ENCODE data around the gene OPA1. TPM values are rescaled to one million over a fixed set of nuclear protein-coding genes. Genes with fewer than 3 reads are reported as not detected.

The OPA1 gene
- total RNA-seq, 4 donors from 2014 or later = 42.2 to 56.1 (median 47.2) TPM

GRCh38 chr3:193648542-193649076 is 55.6 kb downstream of the OPA1 start:
- DNase-seq (ENCODE audit: extremely low spot score) = no peak
- Histone ChIP-seq H3K27me3 (no peaks in the 10 kb centered on the region), H3K36me3 (peaks cover 28 to 87% (median 45%) of the 10 kb centered on the region in 4 donors), H3K27ac (replicated peaks in 1 of 4) (no peak overlapping the region), H3K4me3 (no peak overlapping the region), H3K4me1 (peaks cover 0 to 12% (median 5%) of the 10 kb centered on the region in 4 donors), H3K9me3 (no peaks in the 10 kb centered on the region)
- WGBS = 86% methylated on average over 2 of the region's 2 CpGs
- TF ChIP-seq POLR2AphosphoS5 (IDR thresholded peaks at IDR 0.05) = no peak
- no peak for TF ChIP-seq EP300 (IDR thresholded peaks at IDR 0.05)
- no peak for TF ChIP-seq CTCF (IDR thresholded peaks at IDR 0.05)
- no peak for TF ChIP-seq POLR2A (IDR thresholded peaks at IDR 0.05; ENCODE audit: low read depth)
- intact Hi-C loops (cut with DNase I) = no loop called here

- 97% methylated on average over 2 of the region's 2 CpGs for WGBS
- intact Hi-C loops (cut with DNase I) = no loop called here
- peaks cover 18 to 88% (median 37%) of the 10 kb centered on the region in 4 donors for H3K36me3 ChIP-seq
Observed at GRCh38 chr3:193650585-193650984, 57.6 kb downstream of the OPA1 start.

GRCh38 chr3:193655831-193656433 is 62.9 kb downstream of the OPA1 start:
- no peak overlapping the region for H3K27ac ChIP-seq (replicated peaks in 1 of 4)
- 74% methylated on average over 4 of the region's 4 CpGs for WGBS

More at GRCh38 chr3:193650585-193650984, 57.6 kb downstream of the OPA1 start:
- Histone ChIP-seq H3K9me3 (no peaks in the 10 kb centered on the region), H3K4me3 (no peak overlapping the region), H3K27ac (replicated peaks in 1 of 4) (no peak overlapping the region), H3K27me3 (no peaks in the 10 kb centered on the region), H3K4me1 (no peaks in the 10 kb centered on the region)
- no peak for TF ChIP-seq POLR2AphosphoS5 (IDR thresholded peaks at IDR 0.05)
- no peak for TF ChIP-seq EP300 (IDR thresholded peaks at IDR 0.05)
- TF ChIP-seq CTCF (IDR thresholded peaks at IDR 0.05) = no peak
- no peak for TF ChIP-seq POLR2A (IDR thresholded peaks at IDR 0.05; ENCODE audit: low read depth)
- no peak for DNase-seq (ENCODE audit: extremely low spot score)

GRCh38 chr3:193656445-193656844 is 63.4 kb downstream of the OPA1 start:
- no peak for TF ChIP-seq POLR2A (IDR thresholded peaks at IDR 0.05; ENCODE audit: low read depth)
- no peak for TF ChIP-seq CTCF (IDR thresholded peaks at IDR 0.05)
- no peak for TF ChIP-seq EP300 (IDR thresholded peaks at IDR 0.05)
- TF ChIP-seq POLR2AphosphoS5 (IDR thresholded peaks at IDR 0.05) = no peak
- Histone ChIP-seq H3K9me3 (no peaks in the 10 kb centered on the region), H3K27me3 (no peaks in the 10 kb centered on the region), H3K4me3 (no peak overlapping the region), H3K4me1 (no peaks in the 10 kb centered on the region), H3K27ac (replicated peaks in 1 of 4) (no peak overlapping the region), H3K36me3 (peaks cover 32 to 94% (median 54%) of the 10 kb centered on the region in 4 donors)
- intact Hi-C loops (cut with DNase I) = no loop called here
- DNase-seq (ENCODE audit: extremely low spot score) = no peak
- WGBS = 86% methylated on average over 3 of the region's 3 CpGs

More at GRCh38 chr3:193655831-193656433, 62.9 kb downstream of the OPA1 start:
- no peaks in the 10 kb centered on the region for H3K4me1 ChIP-seq
- no peak overlapping the region for H3K4me3 ChIP-seq
- peaks cover 32 to 92% (median 49%) of the 10 kb centered on the region in 4 donors for H3K36me3 ChIP-seq
- intact Hi-C loops (cut with DNase I) = no loop called here
- DNase-seq (ENCODE audit: extremely low spot score) = no peak
- H3K9me3 ChIP-seq = no peaks in the 10 kb centered on the region
- no peaks in the 10 kb centered on the region for H3K27me3 ChIP-seq
- TF ChIP-seq CTCF (IDR thresholded peaks at IDR 0.05) (no peak), POLR2A (IDR thresholded peaks at IDR 0.05; ENCODE audit: low read depth) (no peak), EP300 (IDR thresholded peaks at IDR 0.05) (no peak), POLR2AphosphoS5 (IDR thresholded peaks at IDR 0.05) (no peak)
